ENCODE data around the gene TSPAN11. TPM values are rescaled to one million over a fixed set of nuclear protein-coding genes. Genes with fewer than 3 reads are reported as not detected.

TSPAN11 gene
- total and polyA plus RNA-seq, 2 of the 8 experiments (the other 6 are each of a cell fraction or from before 2014, with no cell fraction given) = 3.9 to 8.2 TPM

DNA sequence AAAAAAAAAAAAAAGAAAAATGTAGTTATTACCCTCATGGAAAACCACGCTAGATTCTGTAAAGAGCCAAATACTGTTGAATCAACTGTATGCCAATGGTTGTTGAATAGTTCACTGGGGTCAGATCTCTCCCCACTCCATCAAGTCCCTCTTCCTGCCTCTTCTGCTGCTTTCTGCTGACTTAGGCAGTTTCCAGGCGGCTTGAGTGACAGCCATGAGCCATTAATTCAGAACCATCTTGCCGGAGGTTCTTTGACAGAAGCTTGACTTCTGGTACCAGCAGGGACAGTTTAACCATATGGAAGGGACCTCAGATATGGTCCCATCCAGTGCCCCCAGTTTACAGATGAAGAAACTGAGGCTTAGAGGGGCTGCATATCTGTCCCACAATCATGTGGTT is 34.5 kb downstream of the TSPAN11 start:
- no peak overlapping the region for H2AFZ ChIP-seq (ENCODE audit: low read length)
- no peak overlapping the region for H2BK120ac ChIP-seq (replicated peaks; ENCODE audit: low read depth, low read length)
- H3K79me1 ChIP-seq (ENCODE audit: low read depth, low read length) = no peaks in the 10 kb centered on the region
- no peak overlapping the region for H2BK12ac ChIP-seq (ENCODE audit: low read depth, low read length)
- no peaks in the 10 kb centered on the region for H3K79me2 ChIP-seq (ENCODE audit: control insufficient read depth in 1 of 2, insufficient read depth in 2 of 2, low read length in 2 of 2)
- H3K27ac ChIP-seq (ENCODE audit: low read depth, low read length) = no peak overlapping the region
- H2BK15ac ChIP-seq (ENCODE audit: low read length) = no peak overlapping the region
- H3K14ac ChIP-seq (ENCODE audit: insufficient read length) = no peak overlapping the region
- no peak overlapping the region for H2BK5ac ChIP-seq (ENCODE audit: low read depth, low read length)
- no peaks in the 10 kb centered on the region for H3K9me3 ChIP-seq (ENCODE audit: insufficient read depth in 2 of 2, low read depth in 1 of 2, low read length in 1 of 2)
- no peaks in the 10 kb centered on the region for H3K27me3 ChIP-seq (replicated peaks in 1 of 4; ENCODE audit: control insufficient read depth in 3 of 4, extremely low read depth in 1 of 4, insufficient read depth in 3 of 4, low read length in 3 of 4)
- no peak overlapping the region for H4K8ac ChIP-seq (ENCODE audit: extremely low read depth, insufficient read depth, low read length)
- no peak overlapping the region for H3K4ac ChIP-seq (replicated peaks; ENCODE audit: insufficient read length, low read depth, low read length)
- no peak overlapping the region for H4K91ac ChIP-seq (replicated peaks; ENCODE audit: insufficient read length, low read length)
- FAIRE-seq (no peak), DNase-seq (ENCODE audit: low read depth in 1 of 2, low spot score in 2 of 2) (no peak)
- peaks cover 0 to 2% of the 10 kb centered on the region in 2 experiments for H4K20me1 ChIP-seq (replicated peaks in 1 of 2; ENCODE audit: control insufficient read depth in 1 of 2, insufficient read depth in 2 of 2, low read length in 2 of 2)
- H4K5ac ChIP-seq (ENCODE audit: insufficient read length, low read depth, low read length) = no peak overlapping the region
- ChIA-PET CTCF (ENCODE audit: partially characterized antibody) (interaction anchor here (0.6 to 1.6 kb wide), 5 partner anchors 9 to 114 kb away, joined by 3 to 5 read pairs (median 3); no protein-coding TSS in a partner anchor), POLR2A (ENCODE audit: partially characterized antibody) (no interaction called here)
- TF ChIP-seq MAX (IDR thresholded peaks at IDR 0.05) (no peak), MAFK (IDR thresholded peaks at IDR 0.05; ENCODE audit: low read depth, low read length) (peak; percentile 21; the same call in 1 of the 2 replicates), SP1 (IDR thresholded peaks at IDR 0.05; ENCODE audit: low read depth, low read length) (no peak), NANOG (IDR thresholded peaks at IDR 0.05; ENCODE audit: insufficient read depth, low read depth, low read length, poor library complexity, severe bottlenecking) (no peak), POLR2AphosphoS5 (IDR thresholded peaks at IDR 0.05; ENCODE audit: low read depth, low read length) (no peak)
- H2BK20ac ChIP-seq (ENCODE audit: low read length) = no peak overlapping the region
- no peak overlapping the region for H3K56ac ChIP-seq (replicated peaks; ENCODE audit: insufficient read length, low read depth, low read length)
- H3K4me2 ChIP-seq (ENCODE audit: insufficient read depth in 1 of 2, low read depth in 2 of 2, low read length in 2 of 2) = no peak overlapping the region
- no peaks in the 10 kb centered on the region for H3K36me3 ChIP-seq (ENCODE audit: control insufficient read depth in 2 of 4, insufficient read depth in 4 of 4, low read length in 3 of 4)
- H3K4me3 ChIP-seq (ENCODE audit: extremely low read depth in 1 of 4, insufficient read depth in 2 of 4, low read depth in 3 of 4, low read length in 4 of 4) = no peak overlapping the region
- WGBS, 2 experiments (ENCODE audit: extremely low coverage in 1 of 2, insufficient coverage in 1 of 2, insufficient read length in 1 of 2, insufficient replicate concordance in 2 of 2, low coverage in 1 of 2, low lambda C conversion rate in 2 of 2, missing lambda C conversion rate in 1 of 2) = 89% methylated on average over 3 of the region's 3 CpGs; no CpG with 5 or more reads in 1 of the 2 experiments
- no peak overlapping the region for H2AK5ac ChIP-seq (ENCODE audit: low read depth, low read length)
- H3K23me2 ChIP-seq (ENCODE audit: low read depth, low read length) = no peaks in the 10 kb centered on the region; the same call in 1 of the 2 replicates
- H3K23ac ChIP-seq (ENCODE audit: insufficient read length) = no peak overlapping the region
- H3K4me1 ChIP-seq (replicated peaks in 1 of 4; ENCODE audit: control insufficient read depth in 3 of 4, insufficient read depth in 4 of 4, low read length in 3 of 4) = peaks cover 0 to 4% (median 0%) of the 10 kb centered on the region in 4 experiments; a peak in 1 of 7 replicates
- no peak overlapping the region for H3K18ac ChIP-seq (ENCODE audit: extremely low read depth, low read length)
- no peak overlapping the region for H3K9ac ChIP-seq (replicated peaks in 1 of 4; ENCODE audit: extremely low read depth in 1 of 4, low read depth in 3 of 4, low read length in 3 of 4)

Measured in H1 (cell line).